Nasal cavity respiratory epithelium epithelial cell of viscerocranial mucosa (primary cell): ENCODE measurements around the gene CCT6A. TPM values are rescaled to one million over a fixed set of nuclear protein-coding genes. Genes with fewer than 3 reads are reported as not detected.

Experiments
- total RNA-seq: library from RNA; depleted of rRNA; stranded (reverse); fragments of >200 nt; gene quantifications from 2 replicates; pipeline ENCODE4 v1.2.3, GENCODE V29; 2014

Gene CCT6A, protein sequence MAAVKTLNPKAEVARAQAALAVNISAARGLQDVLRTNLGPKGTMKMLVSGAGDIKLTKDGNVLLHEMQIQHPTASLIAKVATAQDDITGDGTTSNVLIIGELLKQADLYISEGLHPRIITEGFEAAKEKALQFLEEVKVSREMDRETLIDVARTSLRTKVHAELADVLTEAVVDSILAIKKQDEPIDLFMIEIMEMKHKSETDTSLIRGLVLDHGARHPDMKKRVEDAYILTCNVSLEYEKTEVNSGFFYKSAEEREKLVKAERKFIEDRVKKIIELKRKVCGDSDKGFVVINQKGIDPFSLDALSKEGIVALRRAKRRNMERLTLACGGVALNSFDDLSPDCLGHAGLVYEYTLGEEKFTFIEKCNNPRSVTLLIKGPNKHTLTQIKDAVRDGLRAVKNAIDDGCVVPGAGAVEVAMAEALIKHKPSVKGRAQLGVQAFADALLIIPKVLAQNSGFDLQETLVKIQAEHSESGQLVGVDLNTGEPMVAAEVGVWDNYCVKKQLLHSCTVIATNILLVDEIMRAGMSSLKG
- total RNA-seq: 336 and 351 TPM in 2 replicates

DNA sequence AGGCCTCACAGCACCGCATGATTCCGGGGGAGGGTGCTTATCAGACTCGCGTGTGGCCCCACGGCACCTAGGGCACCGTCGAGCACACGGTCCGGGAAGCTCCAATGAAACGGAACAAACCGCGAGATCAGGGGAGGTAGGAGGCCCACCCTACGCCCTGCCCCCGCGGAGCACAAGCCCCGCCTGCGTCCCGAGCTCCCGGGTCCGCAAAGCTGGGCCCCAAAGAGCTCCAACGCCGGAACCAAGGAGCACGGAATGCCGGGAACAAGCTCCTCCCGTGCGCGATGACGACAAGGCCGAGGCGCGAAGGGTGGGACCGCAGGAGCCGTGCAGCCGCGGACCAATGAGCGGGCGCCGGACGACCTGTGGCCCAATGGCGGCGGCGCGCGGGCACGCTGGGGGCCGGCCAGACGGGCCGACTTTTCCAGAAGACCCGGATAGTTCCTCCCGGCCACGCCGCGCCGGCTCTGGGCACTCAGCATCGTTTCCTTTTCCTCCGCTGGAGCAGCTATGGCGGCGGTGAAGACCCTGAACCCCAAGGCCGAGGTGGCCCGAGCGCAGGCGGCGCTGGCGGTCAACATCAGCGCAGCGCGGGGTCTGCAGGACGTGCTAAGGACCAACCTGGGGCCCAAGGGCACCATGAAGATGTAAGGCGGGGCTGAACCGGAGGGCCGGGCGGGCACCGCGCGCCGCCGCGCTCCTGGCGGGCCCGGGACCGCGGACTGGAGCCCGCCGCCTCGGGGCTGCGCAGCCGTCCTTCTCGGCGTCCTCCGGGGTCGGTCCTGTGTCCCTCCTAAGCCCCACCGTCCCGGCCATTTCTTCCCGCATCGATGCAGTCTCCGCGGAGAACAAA, at the start of gene CCT6A, which contains the start of gene PSPH:
Gene CCT6A, plus strand, starts transcription at position 427 of the 853 bp plus-strand sequence. Its CDS starts 84 bp downstream, at position 511.
Gene PSPH, minus strand, starts transcription at position 106 of the 853 bp plus-strand sequence. CDS start 30,232 bp downstream, outside the sequence.

DNA sequence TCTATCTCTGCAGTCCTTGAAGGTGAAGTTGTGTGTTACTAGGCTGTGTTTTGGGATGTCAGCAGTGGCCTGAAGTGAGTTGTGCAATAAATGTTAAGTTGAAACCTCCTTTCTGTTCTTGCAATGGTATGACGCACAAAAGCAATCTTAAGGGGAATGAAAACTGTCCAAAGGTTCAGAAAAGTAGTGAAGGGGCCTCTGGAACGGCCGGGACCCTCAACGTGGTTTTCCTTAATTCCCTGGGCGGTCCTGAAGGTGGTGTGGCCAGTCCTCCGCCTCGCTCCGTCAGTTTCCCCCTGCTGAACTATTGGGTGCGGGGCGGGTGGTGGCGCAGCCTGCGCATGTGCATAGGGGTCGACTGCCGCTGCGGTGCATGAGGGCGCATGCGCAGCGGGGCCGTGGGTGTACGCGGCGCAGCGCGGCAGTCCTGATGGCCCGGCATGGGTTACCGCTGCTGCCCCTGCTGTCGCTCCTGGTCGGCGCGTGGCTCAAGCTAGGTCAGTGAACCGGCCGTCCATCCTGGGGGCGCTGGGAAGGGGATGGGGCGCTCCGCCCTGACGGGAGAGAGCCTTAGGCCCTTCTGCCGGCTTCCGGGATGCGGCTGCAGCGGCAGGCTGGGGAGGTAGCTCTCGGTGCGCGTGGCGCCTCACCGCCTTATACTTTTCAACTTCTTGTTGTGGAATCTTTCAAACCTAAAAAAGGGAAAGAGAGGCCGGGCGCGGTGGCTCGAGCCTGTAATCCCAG, 12.5 kb downstream of the CCT6A start, which contains the start of gene SUMF2:
Gene SUMF2, plus strand, starts transcription at position 405 of the 744 bp plus-strand sequence. Its CDS starts 26 bp downstream, at position 431.

DNA sequence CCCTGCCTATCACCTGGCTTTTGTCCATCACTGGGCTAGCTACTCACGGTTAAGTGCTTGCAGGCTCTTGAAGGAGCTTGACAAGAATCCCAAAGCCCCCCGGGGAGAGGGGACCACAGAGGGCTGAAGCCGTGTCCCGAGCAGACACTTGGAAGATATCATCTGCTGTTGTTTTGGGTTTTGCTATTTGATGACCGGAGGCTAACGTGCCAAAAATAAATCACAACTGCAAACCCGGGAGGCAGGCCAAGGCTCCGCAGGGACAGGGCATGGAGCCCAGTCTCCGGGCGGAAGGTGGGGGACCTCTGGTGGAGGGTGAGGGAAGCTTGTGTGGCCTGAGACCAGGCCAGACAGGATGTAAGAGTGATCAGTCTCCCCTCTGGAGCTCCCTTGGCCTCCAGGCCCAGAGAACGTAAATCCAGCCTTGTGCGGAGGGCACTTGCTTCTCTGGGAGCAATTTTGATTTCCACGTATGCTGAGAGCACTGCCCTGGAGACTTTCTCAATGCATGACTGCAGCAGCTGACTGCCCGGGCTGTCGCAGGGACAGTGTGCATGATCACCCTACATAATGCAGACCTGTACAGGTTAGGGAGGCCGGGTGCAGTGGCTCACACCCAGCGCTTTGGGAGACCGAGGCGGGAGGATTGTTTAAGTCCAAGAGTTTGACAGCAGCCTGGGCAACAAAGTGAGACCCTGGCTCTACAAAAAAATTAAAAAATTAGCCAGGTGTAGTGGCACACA, 41.4 kb downstream of the CCT6A start, which contains the start of gene PHKG1:
Gene PHKG1, minus strand, starts transcription at position 164 of the 743 bp plus-strand sequence. CDS start 4,011 bp downstream, outside the sequence.

DNA sequence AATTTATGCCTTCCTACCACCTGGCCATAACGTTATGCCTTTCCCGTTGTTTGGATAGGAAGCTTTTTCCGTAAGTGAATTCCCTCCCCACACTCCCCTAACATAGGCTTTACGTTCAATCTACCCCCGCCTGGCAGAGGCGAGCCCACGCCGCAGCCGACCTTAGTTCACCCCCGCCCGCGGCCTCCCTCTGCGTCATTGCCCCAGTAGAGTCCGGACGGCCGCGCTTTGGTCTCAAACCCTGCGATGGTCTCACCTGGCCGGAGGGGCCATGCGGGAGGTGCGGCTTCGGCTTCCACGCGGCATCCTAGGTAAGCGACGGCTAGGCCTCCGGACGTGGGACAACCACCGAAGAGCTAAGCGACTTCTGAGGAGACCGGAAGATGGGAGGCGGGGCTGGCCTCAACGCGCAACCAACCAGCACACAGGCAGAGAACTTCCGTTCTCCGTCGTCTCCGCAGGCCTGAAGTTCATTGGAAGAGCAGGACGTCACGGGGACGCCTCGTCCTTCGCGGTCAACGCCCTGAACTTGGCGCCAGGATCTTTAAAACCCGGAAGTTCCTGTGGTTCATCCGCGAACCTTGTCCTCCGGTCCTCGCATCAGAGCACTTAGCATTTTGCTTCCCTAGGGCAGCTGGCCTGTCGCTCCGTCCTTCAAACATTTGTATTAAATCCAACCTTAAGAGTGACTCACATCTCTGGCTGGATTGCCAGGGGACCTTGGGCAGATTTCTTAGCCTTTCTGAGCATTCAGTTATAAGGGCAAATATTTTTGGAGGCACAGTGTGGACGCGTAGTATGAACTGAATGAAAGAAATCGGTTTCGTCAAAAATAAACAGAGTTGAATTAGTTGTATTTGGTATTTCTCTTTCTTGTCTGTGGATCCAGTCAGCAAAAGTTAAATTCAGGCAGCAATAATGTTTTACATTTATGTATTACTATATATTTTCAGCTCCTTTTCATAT, 54.8 kb downstream of the CCT6A start, which contains the start of gene CHCHD2:
Gene CHCHD2, minus strand, starts transcription at position 369 of the 966 bp plus-strand sequence. Its CDS starts 63 bp downstream, at position 306.

Other genes with a start within 250 kb of the CCT6A start
- not detected in 2 replicates for gene SEPTIN14, start 189.0 kb upstream of the CCT6A start, total RNA-seq
- 3.8 and 8.5 TPM in 2 replicates for gene ZNF713, start 164.3 kb upstream of the CCT6A start, total RNA-seq
- gene MRPS17, start 99.9 kb upstream of the CCT6A start, total RNA-seq: 33.7 and 69.0 TPM in 2 replicates
- gene NIPSNAP2, start 87.2 kb upstream of the CCT6A start, total RNA-seq: 29.3 and 50.6 TPM in 2 replicates
- gene PSPH, start 321 bp upstream of the CCT6A start, total RNA-seq: 186 and 252 TPM in 2 replicates
- 203 and 339 TPM in 2 replicates for gene SUMF2, start 12.5 kb downstream of the CCT6A start, total RNA-seq
- 0.50 and 0.68 TPM in 2 replicates for gene PHKG1, start 41.2 kb downstream of the CCT6A start, total RNA-seq
- 187 and 416 TPM in 2 replicates for gene CHCHD2, start 54.7 kb downstream of the CCT6A start, total RNA-seq
- not detected in 2 replicates for gene NUPR2, start 64.7 kb downstream of the CCT6A start, total RNA-seq